ENCODE measurements around the gene SPACA1.

Gene SPACA1

GRCh38 chr6:88107241-88107640 is 59.6 kb downstream of the SPACA1 start:
- DNase-seq: no peak

- DNase-seq: no peak
These were observed 64.3 kb downstream of the SPACA1 start for GRCh38 chr6:88111991-88112390.

- no peak for DNase-seq
These were observed 67.2 kb downstream of the SPACA1 start for GRCh38 chr6:88114838-88115237.

DNA sequence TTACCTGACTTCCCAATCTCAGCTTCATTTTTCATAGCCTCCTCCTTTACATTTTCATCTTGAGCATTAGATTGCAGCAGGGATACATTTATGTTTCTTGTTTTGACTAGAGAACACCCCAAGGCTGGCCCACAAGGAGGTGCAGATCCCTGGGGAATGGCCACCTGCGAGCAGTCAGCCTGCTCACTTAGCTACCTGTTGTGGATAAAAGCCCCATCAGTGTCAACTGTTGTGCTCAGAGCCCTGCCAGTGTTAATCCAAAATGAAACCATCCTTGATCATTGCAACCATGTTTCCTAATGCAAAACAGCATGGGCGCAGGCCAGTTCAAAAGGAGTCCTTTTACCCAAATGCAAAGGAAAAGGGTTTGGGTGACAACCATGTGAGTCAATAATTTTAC is 67.7 kb downstream of the SPACA1 start:
- DNase-seq: no peak

GRCh38 chr6:88116276-88116675 is 68.6 kb downstream of the SPACA1 start:
- no peak for DNase-seq
